Heart left ventricle (tissue), 16 donors: ENCODE data around the gene FCHSD2. TPM values are rescaled to one million over a fixed set of nuclear protein-coding genes. Genes with fewer than 3 reads are reported as not detected.
"Not testable (repeated sequence)": the region's sequence is repeated elsewhere in the genome, so short reads cannot be mapped to it uniquely, and the experiment has no call there.

Experiments used
- ATAC-seq, 4 donors: fragments of 200-7000 bp; cut with Tn5 transposase; one replicate each; pipeline ENCODE4 v1.9.1; 2020 to 2022; ENCODE audit warnings: moderate library complexity in 4 of 4, mild to moderate bottlenecking in 3 of 4, moderate number of reproducible peaks in 1 of 4
- DNase-seq, 5 donors: peaks; one replicate each; pipeline ENCODE4 v3.0.0-alpha.2; 2020
- H3K27ac ChIP-seq, 12 donors: fragments of 200-600 bp; sonication (generic) in 4 of 12; one replicate each; pipeline versions ENCODE4 v1.5.0 to v1.8.0; 2016 to 2022; ENCODE audit warnings: mild to moderate bottlenecking in 2 of 12
- H3K27me3 ChIP-seq, 9 donors: fragments of 200-600 bp; sonication (generic) in 2 of 9; one replicate each; pipeline versions ENCODE4 v1.5.1 to v1.8.0; 2016 to 2022; ENCODE audit warnings: mild to moderate bottlenecking in 3 of 9
- H3K36me3 ChIP-seq, 9 donors: fragments of 200-600 bp; sonication (generic) in 2 of 9; one replicate each; pipeline versions ENCODE4 v1.5.0 to v1.8.0; 2018 to 2022; ENCODE audit warnings: mild to moderate bottlenecking in 2 of 9
- H3K4me1 ChIP-seq, 12 donors: fragments of 200-600 bp; sonication (generic) in 4 of 12; one replicate each; pipeline versions ENCODE4 v1.5.0 to v1.8.0; 2016 to 2022; ENCODE audit warnings: mild to moderate bottlenecking in 3 of 12
- H3K4me3 ChIP-seq, 12 donors: fragments of 200-600 bp; sonication (generic) in 4 of 12; one replicate each; pipeline versions ENCODE4 v1.5.0 to v1.8.0; 2017 to 2022; ENCODE audit warnings: mild to moderate bottlenecking in 9 of 12, moderate library complexity in 4 of 12
- H3K9me3 ChIP-seq, 12 donors: fragments of 200-600 bp; sonication (generic) in 4 of 12; one replicate each; pipeline versions ENCODE4 v1.5.0 to v1.8.0; 2016 to 2022; ENCODE audit warnings: mild to moderate bottlenecking in 1 of 12
- POLR2A ChIP-seq, 2 donors: fragments of 450-650 bp; IDR thresholded peaks; one replicate each; pipeline ENCODE4 v1.6.1; 2017; ENCODE audit warnings: antibody characterized with exemption in 2 of 2, mild to moderate bottlenecking in 2 of 2, moderate library complexity in 2 of 2
- WGBS, 4 donors: extraction: QIAGEN DNeasy Blood & Tissue Kit in 2 of 4; methylation state at CpG; one replicate each; pipeline versions ENCODE4 v1.1.5 to v1.1.7; 2013 to 2018; 5-methylcytosine and 5-hydroxymethylcytosine counted together
- intact Hi-C, 10 donors: fragments of 100-400 bp; cut with DNase I; formaldehyde crosslinking; loops; one replicate each; pipeline versions ENCODE4 v1.11.1 to v1.14.2; 2022
- polyA plus RNA-seq, 2 donors: library from polyadenylated mRNA; stranded (reverse); fragments of 200-250 nt; gene quantifications; one replicate each; pipeline ENCODE4 v1.2.3, GENCODE V29; 2013
- total RNA-seq, 9 donors: library from RNA; depleted of rRNA in 2 of 9; stranded (reverse); fragments of >200 nt in 2 of 9; fragmentation: NEBNext Ultra II Directional in 3 of 9; extraction: Animal tissue kit (Norgen Biotek cat#: 25700) in 3 of 9; gene quantifications; one replicate each; pipeline versions ENCODE4 v1.1.0 to v1.2.4, GENCODE V29; 2016 to 2023
- TF ChIP-seq, protein P1 (sequence below), 12 donors: fragments of 200-600 bp; sonication (generic) in 4 of 12; IDR thresholded peaks; one replicate each; pipeline versions ENCODE4 v1.5.0 to v1.8.0; 2018 to 2022; ENCODE audit warnings: antibody characterized with exemption in 12 of 12, mild to moderate bottlenecking in 5 of 12
- donor health status: ischemic (EF 13 %, LVEDD 7.1; RV severe dilation, severe dysfunction).
- donor health status: healthy with polysubstance abuse.
- donor health status: DM: no; HTN: yes; CAD: no.
- donor health status: DM: no; HTN: no; CAD: no.
- donor health status: ischemic (EF 25% LVEDD 6.9; RV normal size, moderate dysfunction).
- donor health status: ischemic (EF 25% LVEDD 5.7; RV mildly dilated, moderate dysfunction).
- donor health status: healthy.
- donor health status: DM: yes; HTN: yes; CAD: no.
- donor health status: ischemic (EF 35%, LVEDD 5.7; RV mildly dilated, moderate dysfunction).
- donor health status: nonischemic (EF 11% LVEDD 7.7; RV severe dilation, severe dysfunction).
- donor health status: DM: yes; HTN: yes; CAD: no.
- donor health status: PGD.
- donor health status: ischemic (EF 29% LVEDD 5.4; RV normal size, mild dysfunction).
- donor health status: nonischemic (EF 23%, LVEDD 6.1; RV moderate dilation, normal function).

FCHSD2 gene
- total and polyA plus RNA-seq, 11 donors, result 9.9 to 61.1 (median 39.0) TPM

- DNase-seq (no peak), ATAC-seq (no peak)
- no peaks in the 10 kb centered on the region for H3K27me3 ChIP-seq
- TF ChIP-seq, protein P1, sequence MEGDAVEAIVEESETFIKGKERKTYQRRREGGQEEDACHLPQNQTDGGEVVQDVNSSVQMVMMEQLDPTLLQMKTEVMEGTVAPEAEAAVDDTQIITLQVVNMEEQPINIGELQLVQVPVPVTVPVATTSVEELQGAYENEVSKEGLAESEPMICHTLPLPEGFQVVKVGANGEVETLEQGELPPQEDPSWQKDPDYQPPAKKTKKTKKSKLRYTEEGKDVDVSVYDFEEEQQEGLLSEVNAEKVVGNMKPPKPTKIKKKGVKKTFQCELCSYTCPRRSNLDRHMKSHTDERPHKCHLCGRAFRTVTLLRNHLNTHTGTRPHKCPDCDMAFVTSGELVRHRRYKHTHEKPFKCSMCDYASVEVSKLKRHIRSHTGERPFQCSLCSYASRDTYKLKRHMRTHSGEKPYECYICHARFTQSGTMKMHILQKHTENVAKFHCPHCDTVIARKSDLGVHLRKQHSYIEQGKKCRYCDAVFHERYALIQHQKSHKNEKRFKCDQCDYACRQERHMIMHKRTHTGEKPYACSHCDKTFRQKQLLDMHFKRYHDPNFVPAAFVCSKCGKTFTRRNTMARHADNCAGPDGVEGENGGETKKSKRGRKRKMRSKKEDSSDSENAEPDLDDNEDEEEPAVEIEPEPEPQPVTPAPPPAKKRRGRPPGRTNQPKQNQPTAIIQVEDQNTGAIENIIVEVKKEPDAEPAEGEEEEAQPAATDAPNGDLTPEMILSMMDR (IDR thresholded peaks at IDR 0.05), result no peak
- no peak for TF ChIP-seq POLR2A (IDR thresholded peaks at IDR 0.05)
- intact Hi-C loops, result no loop called here
- WGBS, 4 donors, result 94 to 99% (median 96%) methylated on average over 1 of the region's 1 CpG
- peaks cover 0 to 5% (median 0%) of the 10 kb centered on the region in 12 donors for H3K4me1 ChIP-seq
- H3K9me3 ChIP-seq, result peaks cover 0 to 47% (median 11%) of the 10 kb centered on the region in 12 donors
- peaks cover 0 to 14% (median 0%) of the 10 kb centered on the region in 9 donors for H3K36me3 ChIP-seq
- no peak overlapping the region for H3K27ac ChIP-seq
- no peak overlapping the region for H3K4me3 ChIP-seq
Observed at GRCh38 chr11:72912253-72912652, 229.9 kb downstream of the FCHSD2 start.

GRCh38 chr11:72909558-72910388, 232.3 kb downstream of the FCHSD2 start:
- DNase-seq, H3K27ac ChIP-seq, H3K4me3 ChIP-seq, intact Hi-C loops, H3K27me3 ChIP-seq, H3K4me1 ChIP-seq, ATAC-seq: not testable (repeated sequence)
- Histone ChIP-seq H3K9me3 (peaks cover 0 to 59% (median 13%) of the 10 kb centered on the region in 12 donors), H3K36me3 (peaks cover 0 to 20% (median 0%) of the 10 kb centered on the region in 9 donors)
- WGBS, 4 donors, result 93 to 95% (median 94%) methylated on average over 27 to 42 of the region's 42 CpGs

DNA sequence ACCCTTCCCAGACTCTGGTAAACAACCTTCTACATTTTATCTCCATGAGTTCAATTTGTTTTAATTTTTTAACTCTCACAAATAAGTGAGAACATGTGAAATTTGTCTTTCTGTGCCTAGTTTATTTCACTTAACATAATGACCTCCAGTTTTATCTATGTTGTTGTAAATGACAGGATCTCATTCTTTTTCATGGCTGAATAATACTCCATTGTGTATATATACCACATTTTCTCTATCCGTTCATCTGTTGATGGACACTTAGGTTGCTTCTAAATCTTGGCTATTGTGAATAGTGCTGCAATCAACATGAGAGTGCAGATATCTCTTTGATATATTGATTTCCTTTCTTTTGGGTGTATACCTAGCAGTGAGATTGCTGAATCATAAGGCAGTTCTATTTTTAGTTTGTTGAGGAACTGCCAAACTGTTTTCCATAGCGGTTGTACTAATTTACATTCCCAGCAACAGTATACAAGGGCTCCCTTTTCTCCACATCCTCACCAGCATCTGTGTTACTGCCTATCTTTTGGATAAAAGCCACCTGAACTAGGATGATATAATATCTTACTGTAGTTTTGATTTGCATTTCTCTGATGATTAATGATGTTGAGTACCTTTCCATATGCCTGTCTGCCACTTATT, 234.0 kb downstream of the FCHSD2 start:
- DNase-seq (no peak), ATAC-seq (no peak)
- WGBS, 4 donors, result 66 to 74% (median 69%) methylated on average over 2 of the region's 2 CpGs
- H3K27ac ChIP-seq, result no peak overlapping the region
- peaks cover 0 to 5% (median 0%) of the 10 kb centered on the region in 12 donors for H3K4me1 ChIP-seq
- intact Hi-C loops, result no loop called here
- peaks cover 0 to 19% (median 0%) of the 10 kb centered on the region in 9 donors for H3K36me3 ChIP-seq
- H3K27me3 ChIP-seq, result no peaks in the 10 kb centered on the region
- H3K4me3 ChIP-seq, result no peak overlapping the region
- H3K9me3 ChIP-seq, result peaks cover 0 to 44% (median 10%) of the 10 kb centered on the region in 12 donors
- no peak for TF ChIP-seq POLR2A (IDR thresholded peaks at IDR 0.05)
- TF ChIP-seq, protein P1 (IDR thresholded peaks at IDR 0.05), result no peak

DNA sequence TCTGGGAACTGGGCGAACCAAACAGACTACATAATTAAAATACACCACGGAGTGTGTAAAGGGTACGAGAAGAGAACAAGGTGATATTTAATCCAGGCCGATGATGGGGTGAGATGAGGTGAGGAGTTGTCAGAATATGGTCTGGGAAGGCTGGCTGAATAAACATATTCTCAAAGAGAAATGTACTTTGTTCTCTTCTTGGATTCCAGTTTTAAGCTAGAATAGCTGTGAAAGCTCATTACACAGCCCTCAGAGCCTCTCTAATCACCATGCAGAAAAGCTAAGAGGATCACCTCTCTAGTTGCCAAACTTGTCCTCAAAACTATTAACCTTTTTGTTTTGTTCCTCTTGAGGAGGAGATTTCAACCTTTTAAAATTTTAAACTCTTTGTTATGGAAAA, 238.1 kb downstream of the FCHSD2 start:
- TF ChIP-seq POLR2A (IDR thresholded peaks at IDR 0.05), result no peak
- TF ChIP-seq, protein P1 (IDR thresholded peaks at IDR 0.05), result no peak

More for the DNA sequence above, 238.1 kb downstream of the FCHSD2 start:
- Histone ChIP-seq H3K4me1 (peaks cover 0 to 5% (median 0%) of the 10 kb centered on the region in 12 donors), H3K9me3 (peaks cover 0 to 21% (median 1%) of the 10 kb centered on the region in 12 donors), H3K36me3 (peaks cover 0 to 36% (median 21%) of the 10 kb centered on the region in 9 donors), H3K27ac (no peak overlapping the region), H3K4me3 (no peak overlapping the region), H3K27me3 (no peaks in the 10 kb centered on the region)
- intact Hi-C loops, result no loop called here
- WGBS, 4 donors, result 91 to 96% (median 92%) methylated on average over 4 of the region's 4 CpGs
- ATAC-seq (no peak), DNase-seq (no peak)
